Measurements from ENCODE around the gene RBBP7.

DNA sequence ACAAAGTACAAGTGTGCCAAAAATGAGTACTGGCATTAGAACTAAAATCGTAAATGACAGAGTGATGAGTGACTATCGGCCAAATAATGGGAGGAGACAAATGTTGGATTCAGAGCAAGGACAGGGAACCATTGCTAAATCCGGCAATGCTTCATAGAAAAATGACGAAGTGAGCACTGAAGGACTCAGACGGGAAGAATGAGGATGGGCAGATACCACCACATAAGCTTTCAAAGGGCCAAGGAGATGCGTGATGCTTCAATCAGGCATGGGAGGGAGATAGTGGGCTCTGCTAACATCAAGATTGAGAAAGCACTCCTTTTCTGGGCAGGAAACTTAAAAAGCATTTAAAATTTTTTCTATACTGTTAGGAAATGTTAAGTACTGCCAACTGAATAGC is 21.6 kb downstream of the RBBP7 start:
- TF ChIP-seq, protein P1, sequence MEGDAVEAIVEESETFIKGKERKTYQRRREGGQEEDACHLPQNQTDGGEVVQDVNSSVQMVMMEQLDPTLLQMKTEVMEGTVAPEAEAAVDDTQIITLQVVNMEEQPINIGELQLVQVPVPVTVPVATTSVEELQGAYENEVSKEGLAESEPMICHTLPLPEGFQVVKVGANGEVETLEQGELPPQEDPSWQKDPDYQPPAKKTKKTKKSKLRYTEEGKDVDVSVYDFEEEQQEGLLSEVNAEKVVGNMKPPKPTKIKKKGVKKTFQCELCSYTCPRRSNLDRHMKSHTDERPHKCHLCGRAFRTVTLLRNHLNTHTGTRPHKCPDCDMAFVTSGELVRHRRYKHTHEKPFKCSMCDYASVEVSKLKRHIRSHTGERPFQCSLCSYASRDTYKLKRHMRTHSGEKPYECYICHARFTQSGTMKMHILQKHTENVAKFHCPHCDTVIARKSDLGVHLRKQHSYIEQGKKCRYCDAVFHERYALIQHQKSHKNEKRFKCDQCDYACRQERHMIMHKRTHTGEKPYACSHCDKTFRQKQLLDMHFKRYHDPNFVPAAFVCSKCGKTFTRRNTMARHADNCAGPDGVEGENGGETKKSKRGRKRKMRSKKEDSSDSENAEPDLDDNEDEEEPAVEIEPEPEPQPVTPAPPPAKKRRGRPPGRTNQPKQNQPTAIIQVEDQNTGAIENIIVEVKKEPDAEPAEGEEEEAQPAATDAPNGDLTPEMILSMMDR (IDR thresholded peaks at IDR 0.05) = no peak
- TF ChIP-seq POLR2A (IDR thresholded peaks at IDR 0.05) = no peak
